Activated CD4-positive, alpha-beta T cell treated with anti-CD3 and anti-CD28 coated beads, Interleukin-2, amount 10 ng/mL, durations not matched to agents 7 days and 5 days (primary cell): ENCODE measurements around the gene DNAI1. TPM values are rescaled to one million over a fixed set of nuclear protein-coding genes. Genes with fewer than 3 reads are reported as not detected.

Source experiments
- CTCF ChIA-PET: fragments of 350-600 bp; sonication (Branson Sonifier 250); formaldehyde crosslinking; loops from one replicate; lab custom pipeline; 2021; ENCODE audit warnings: antibody characterized with exemption; lab: Charles Lee
- POLR2A ChIA-PET: fragments of 350-600 bp; sonication (Branson Sonifier 250); formaldehyde crosslinking; loops from one replicate; lab custom pipeline; 2021; ENCODE audit warnings: antibody characterized with exemption; lab: Charles Lee
- DNase-seq: peaks from one replicate; pipeline ENCODE4 v3.0.0-alpha.2; 2020
- H3K27ac Mint-ChIP-seq: one replicate; pipeline ENCODE4 v1.8.0; 2021; ENCODE audit warnings: mild to moderate bottlenecking, moderate library complexity, mixed read lengths
- H3K27me3 Mint-ChIP-seq: one replicate; pipeline ENCODE4 v1.8.0; 2021; ENCODE audit warnings: mixed read lengths
- H3K36me3 Mint-ChIP-seq: one replicate; pipeline ENCODE4 v1.8.0; 2021; ENCODE audit warnings: low read depth, mixed read lengths
- H3K4me1 Mint-ChIP-seq: one replicate; pipeline ENCODE4 v1.8.0; 2021; ENCODE audit warnings: mixed read lengths
- H3K4me3 Mint-ChIP-seq: one replicate; pipeline ENCODE4 v1.8.0; 2021; ENCODE audit warnings: mild to moderate bottlenecking, moderate library complexity, mixed read lengths
- H3K9me3 Mint-ChIP-seq: one replicate; pipeline ENCODE4 v1.8.0; 2021; ENCODE audit warnings: mixed read lengths
- total RNA-seq, 2 experiments: library from RNA; stranded (reverse); gene quantifications; one replicate each; pipeline ENCODE4 v1.2.3, GENCODE V29; 2021

DNAI1 gene
- total RNA-seq, 2 experiments from 2014 or later, result not detected

DNA sequence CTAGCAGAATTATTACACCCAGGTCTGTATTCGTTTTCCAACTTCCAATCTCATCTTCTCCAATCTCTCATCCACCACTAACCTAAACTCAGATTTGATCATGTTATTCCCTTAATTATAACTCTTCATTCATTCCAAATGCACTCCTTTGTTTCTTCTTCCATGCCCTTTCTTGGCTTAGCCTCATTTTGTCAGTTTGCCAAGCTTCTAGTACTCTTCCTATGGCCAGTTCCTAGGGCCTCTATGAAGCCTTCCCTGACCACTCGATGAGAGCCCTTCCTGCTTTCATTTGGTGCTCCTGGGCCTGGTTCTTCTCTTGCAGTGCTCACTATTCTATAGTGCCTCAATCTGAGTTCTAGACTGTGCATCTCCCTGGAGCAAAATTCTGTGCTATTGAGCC lies 6.0 kb upstream of the DNAI1 start:
- no peak overlapping the region for H3K27ac Mint-ChIP-seq
- peaks cover 41% of the 10 kb centered on the region for H3K4me1 Mint-ChIP-seq
- H3K9me3 Mint-ChIP-seq, result no peaks in the 10 kb centered on the region
- ChIA-PET POLR2A (no interaction called here), CTCF (no interaction called here)
- H3K4me3 Mint-ChIP-seq, result no peak overlapping the region
- DNase-seq, result no peak
- H3K27me3 Mint-ChIP-seq, result no peaks in the 10 kb centered on the region
- H3K36me3 Mint-ChIP-seq, result peaks cover 2% of the 10 kb centered on the region

- no peak overlapping the region for H3K27ac Mint-ChIP-seq
- peaks cover 5% of the 10 kb centered on the region for H3K27me3 Mint-ChIP-seq
- no peak for DNase-seq
- no peaks in the 10 kb centered on the region for H3K9me3 Mint-ChIP-seq
- H3K36me3 Mint-ChIP-seq, result peaks cover 2% of the 10 kb centered on the region
- ChIA-PET POLR2A (no interaction called here), CTCF (interaction anchor here (1.1 to 2.1 kb wide), 5 partner anchors 8 to 196 kb away, joined by 3 to 9 read pairs (median 3); no protein-coding TSS in a partner anchor)
- H3K4me1 Mint-ChIP-seq, result peaks cover 56% of the 10 kb centered on the region
- H3K4me3 Mint-ChIP-seq, result no peak overlapping the region
Measured at GRCh38 chr9:34454571-34455065, 4.0 kb upstream of the DNAI1 start.

DNA sequence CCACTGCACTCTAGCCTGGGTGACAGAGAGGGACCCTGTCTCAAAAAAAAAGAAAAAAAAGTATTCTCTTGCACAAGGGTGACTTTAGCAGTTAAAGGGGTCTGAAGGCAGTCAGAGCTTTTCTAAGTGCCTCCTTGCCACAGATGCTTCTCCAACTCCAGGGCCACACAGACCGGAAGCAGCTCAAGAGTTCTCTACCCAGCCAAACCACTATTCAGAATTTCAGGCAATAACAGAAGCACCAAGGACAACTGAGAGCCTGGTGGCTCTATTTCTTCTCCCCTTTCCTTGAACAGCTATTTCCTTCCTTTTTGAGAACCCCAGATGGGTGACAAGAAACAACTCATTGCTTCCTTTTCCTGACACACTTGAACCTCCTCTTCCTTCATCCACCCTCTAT lies 2.5 kb upstream of the DNAI1 start:
- H3K27ac Mint-ChIP-seq, result no peak overlapping the region
- H3K4me1 Mint-ChIP-seq, result peaks cover 58% of the 10 kb centered on the region
- ChIA-PET POLR2A (interaction anchor here (0.6 kb wide), 1 partner anchor 110 kb away, joined by 4 read pairs; no protein-coding TSS in a partner anchor), CTCF (interaction anchor here (0.8 to 2.1 kb wide), 4 partner anchors 12 to 191 kb away, joined by 3 to 9 read pairs (median 4); partner anchors contain the start of genes GALT and RPP25L)
- no peak for DNase-seq
- H3K4me3 Mint-ChIP-seq, result peak overlapping the region; percentile 89
- H3K27me3 Mint-ChIP-seq, result peaks cover 13% of the 10 kb centered on the region
- no peaks in the 10 kb centered on the region for H3K9me3 Mint-ChIP-seq
- peaks cover 2% of the 10 kb centered on the region for H3K36me3 Mint-ChIP-seq

- peaks cover 13% of the 10 kb centered on the region for H3K27me3 Mint-ChIP-seq
- peaks cover 53% of the 10 kb centered on the region for H3K4me1 Mint-ChIP-seq
- H3K36me3 Mint-ChIP-seq, result peaks cover 2% of the 10 kb centered on the region
- H3K27ac Mint-ChIP-seq, result no peak overlapping the region
- CTCF ChIA-PET, result interaction anchor here (0.6 to 2.1 kb wide), 4 partner anchors 13 to 190 kb away, joined by 3 to 9 read pairs (median 4); partner anchors contain the start of genes GALT and RPP25L
- DNase-seq, result no peak
- H3K4me3 Mint-ChIP-seq, result peak overlapping the region; percentile 89
- no peaks in the 10 kb centered on the region for H3K9me3 Mint-ChIP-seq
- POLR2A ChIA-PET, result interaction anchor here (0.6 kb wide), 1 partner anchor 111 kb away, joined by 4 read pairs; no protein-coding TSS in a partner anchor
Measured at GRCh38 chr9:34456746-34457145, 1.9 kb upstream of the DNAI1 start.

DNA sequence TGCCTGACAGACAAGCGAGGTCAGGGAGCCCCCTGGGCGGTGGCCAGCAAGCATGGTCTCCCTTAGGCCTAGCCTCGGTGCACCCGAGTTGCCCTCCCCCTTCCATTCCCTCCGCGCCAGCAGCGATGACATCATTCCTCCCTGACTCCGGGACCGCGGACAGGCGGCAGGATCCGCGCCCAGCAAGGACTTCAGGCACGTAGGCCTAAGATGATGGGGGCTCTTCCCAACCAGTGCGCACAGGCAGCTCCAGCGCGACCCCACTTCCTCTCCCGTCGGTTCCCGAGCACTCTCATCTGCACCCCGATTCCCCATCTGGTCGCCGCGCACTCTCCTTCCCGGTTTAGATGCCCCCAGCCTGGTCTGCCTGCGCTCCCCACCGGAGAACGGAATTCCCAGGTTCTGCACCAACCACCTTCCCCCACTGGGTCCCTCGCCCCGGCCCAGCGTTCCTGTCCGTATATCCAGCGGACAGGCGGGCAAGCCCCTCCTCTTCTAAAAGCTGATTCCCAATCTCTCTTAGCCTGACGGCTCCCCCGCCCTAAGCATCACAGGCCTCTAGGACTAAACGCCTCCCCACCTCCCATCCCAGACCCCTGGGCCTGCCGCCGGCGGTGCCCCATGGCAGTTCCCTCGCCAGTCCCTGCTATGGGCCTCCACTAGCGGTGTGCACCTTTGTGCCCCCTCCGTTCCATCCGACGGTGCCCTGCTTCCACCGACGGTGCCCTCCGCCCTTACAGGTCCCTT lies 1.2 kb upstream of the DNAI1 start:
- POLR2A ChIA-PET, result no interaction called here
- Mint-ChIP-seq H3K27ac (peak overlapping the region; percentile 80), H3K27me3 (peaks cover 13% of the 10 kb centered on the region), H3K36me3 (peaks cover 2% of the 10 kb centered on the region), H3K4me3 (peak overlapping the region; percentile 89), H3K4me1 (peaks cover 48% of the 10 kb centered on the region), H3K9me3 (no peaks in the 10 kb centered on the region)
- DNase-seq, result peak; percentile 24
- CTCF ChIA-PET, result interaction anchor here (0.6 to 2.1 kb wide), 2 partner anchors 13 to 28 kb away, joined by 3 to 4 read pairs; no protein-coding TSS in a partner anchor

DNA sequence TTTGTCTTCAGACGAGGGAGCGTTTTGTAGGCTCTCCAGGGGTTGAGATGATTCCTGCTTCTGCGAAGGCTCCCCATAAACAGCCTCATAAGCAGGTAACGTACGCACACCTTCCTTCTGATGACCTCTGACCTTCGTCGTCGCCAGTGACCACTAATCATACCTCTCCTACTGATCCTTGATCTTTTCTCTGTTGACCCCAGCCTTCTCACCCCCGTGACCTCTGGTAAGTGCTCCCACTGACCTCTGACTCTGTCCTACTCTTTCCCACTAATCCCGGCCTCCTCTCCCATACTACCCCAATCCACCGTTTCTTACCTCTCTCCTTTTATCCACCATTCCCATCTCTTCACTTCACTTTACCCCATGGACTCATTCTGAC lies 345 bp downstream of the DNAI1 start:
- CTCF ChIA-PET, result interaction anchor here (0.7 to 2.1 kb wide), 2 partner anchors 14 to 175 kb away, joined by 3 to 4 read pairs; no protein-coding TSS in a partner anchor
- H3K27ac Mint-ChIP-seq, result peak overlapping the region; percentile 83
- H3K36me3 Mint-ChIP-seq, result peaks cover 2% of the 10 kb centered on the region
- POLR2A ChIA-PET, result no interaction called here
- peaks cover 46% of the 10 kb centered on the region for H3K4me1 Mint-ChIP-seq
- H3K4me3 Mint-ChIP-seq, result peak overlapping the region; percentile 89
- peaks cover 13% of the 10 kb centered on the region for H3K27me3 Mint-ChIP-seq
- DNase-seq, result no peak
- H3K9me3 Mint-ChIP-seq, result no peaks in the 10 kb centered on the region

DNA sequence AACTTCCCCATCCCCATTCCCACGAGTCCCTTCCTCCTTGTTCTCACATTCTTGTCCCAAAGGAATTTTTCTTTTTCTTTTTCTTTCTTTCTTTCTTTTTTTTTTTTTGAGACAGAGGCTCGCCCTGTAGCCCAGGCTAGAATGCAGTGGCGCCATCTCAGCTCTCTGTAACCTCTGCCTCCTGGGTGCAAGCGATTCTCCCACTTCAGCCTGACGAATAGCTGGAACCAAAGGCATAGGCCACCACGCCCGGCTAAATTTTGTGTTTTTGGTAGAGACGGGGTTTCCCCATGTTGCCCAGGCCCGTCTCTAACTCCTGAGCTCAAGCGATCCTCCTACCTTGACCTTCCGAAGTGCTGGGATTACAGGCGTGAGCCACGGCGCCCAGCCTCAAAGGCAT lies 751 bp downstream of the DNAI1 start:
- Mint-ChIP-seq H3K27me3 (peaks cover 13% of the 10 kb centered on the region), H3K4me3 (no peak overlapping the region), H3K36me3 (peaks cover 2% of the 10 kb centered on the region), H3K27ac (no peak overlapping the region), H3K4me1 (peaks cover 46% of the 10 kb centered on the region), H3K9me3 (no peaks in the 10 kb centered on the region)
- CTCF ChIA-PET, result interaction anchor here (0.7 to 2.1 kb wide), 2 partner anchors 15 to 175 kb away, joined by 3 to 4 read pairs; no protein-coding TSS in a partner anchor
- no peak for DNase-seq
- POLR2A ChIA-PET, result no interaction called here

DNA sequence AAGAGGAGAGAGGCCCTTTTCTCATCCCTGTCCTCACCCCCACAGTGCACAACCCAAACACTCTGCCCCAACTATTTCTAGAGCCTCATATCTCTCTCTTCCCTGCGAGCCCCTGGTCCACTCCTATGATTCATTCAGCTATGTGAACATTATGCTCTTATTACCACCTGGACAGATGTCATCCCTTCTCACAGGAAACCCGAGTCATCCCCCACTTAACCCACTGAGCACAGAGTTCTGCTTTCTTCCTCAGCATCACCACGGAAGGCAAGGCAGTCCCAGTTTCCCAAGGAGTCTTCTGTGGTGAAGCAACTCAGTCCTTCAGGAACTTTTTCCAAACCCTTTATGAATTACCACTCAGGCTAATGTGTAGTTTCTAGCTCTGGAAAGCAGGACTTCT lies 1.3 kb downstream of the DNAI1 start:
- CTCF ChIA-PET, result interaction anchor here (0.6 kb wide), 1 partner anchor 1008 kb away, joined by 3 read pairs; no protein-coding TSS in a partner anchor
- Mint-ChIP-seq H3K4me1 (peaks cover 40% of the 10 kb centered on the region), H3K27ac (no peak overlapping the region), H3K36me3 (peaks cover 2% of the 10 kb centered on the region), H3K9me3 (no peaks in the 10 kb centered on the region), H3K4me3 (no peak overlapping the region), H3K27me3 (peaks cover 13% of the 10 kb centered on the region)
- POLR2A ChIA-PET, result no interaction called here
- DNase-seq, result no peak

DNA sequence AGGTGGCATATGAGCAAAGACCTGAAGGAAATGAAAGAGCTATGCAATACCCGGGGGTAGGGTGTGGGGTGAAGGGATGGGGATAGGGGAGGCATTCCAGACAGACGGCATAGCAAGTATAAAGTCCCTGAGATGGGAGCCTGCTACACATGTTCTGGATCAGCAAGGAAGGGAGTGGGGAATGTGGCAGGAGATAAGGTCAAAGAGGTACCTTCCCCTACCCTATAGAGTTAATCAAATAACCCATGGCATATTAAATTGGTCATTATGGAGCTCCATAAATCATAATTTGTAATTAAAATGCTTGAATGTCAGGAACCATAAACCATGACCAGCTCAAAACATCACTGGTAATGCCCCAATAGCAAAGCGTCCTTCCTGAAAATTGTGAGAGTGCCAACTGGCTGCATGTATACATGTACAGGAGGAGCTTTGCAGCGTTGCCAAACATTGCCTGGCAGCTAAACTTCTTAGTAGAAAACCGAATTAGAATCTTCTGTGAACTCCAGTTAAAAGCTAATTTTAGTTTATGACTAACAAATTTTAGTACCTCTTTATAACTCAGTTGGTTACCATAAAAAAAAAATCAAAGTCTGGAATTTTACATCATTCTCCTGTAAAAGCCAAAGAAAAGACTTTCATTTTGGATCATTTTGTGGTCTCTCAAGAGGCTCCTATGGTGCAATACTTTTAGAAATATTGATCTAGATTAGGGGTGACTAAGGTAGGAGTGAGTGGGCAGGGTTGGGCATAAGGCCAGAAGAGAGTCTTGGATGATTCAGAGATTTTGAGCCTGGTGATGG lies 4.7 kb downstream of the DNAI1 start:
- POLR2A ChIA-PET, result no interaction called here
- H3K4me3 Mint-ChIP-seq, result no peak overlapping the region
- no peak for DNase-seq

DNA sequence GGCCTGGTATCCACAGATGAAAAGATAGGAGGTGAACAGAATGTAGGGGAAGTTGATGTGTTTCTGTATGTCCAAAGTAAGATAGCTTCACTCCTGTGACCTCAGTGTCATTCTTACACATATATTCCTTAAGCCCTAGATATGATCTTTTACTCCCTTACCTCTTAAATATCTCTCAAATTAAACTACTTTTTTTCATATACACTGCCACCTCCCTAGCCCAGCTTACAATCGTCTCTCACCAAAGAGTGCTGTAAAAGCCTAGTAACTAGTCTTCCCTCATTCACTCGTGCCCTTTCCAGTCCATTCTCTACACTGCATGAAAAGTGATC lies 5.3 kb downstream of the DNAI1 start:
- Mint-ChIP-seq H3K9me3 (no peaks in the 10 kb centered on the region), H3K27ac (no peak overlapping the region), H3K4me1 (peaks cover 10% of the 10 kb centered on the region), H3K4me3 (no peak overlapping the region), H3K27me3 (peaks cover 22% of the 10 kb centered on the region), H3K36me3 (no peaks in the 10 kb centered on the region)
- DNase-seq, result no peak
- CTCF ChIA-PET, result interaction anchor here (0.6 to 1.4 kb wide), 4 partner anchors 16 to 163 kb away, joined by 3 to 4 read pairs (median 4); no protein-coding TSS in a partner anchor
- POLR2A ChIA-PET, result no interaction called here

More for the DNA sequence above, 4.7 kb downstream of the DNAI1 start:
- H3K27ac Mint-ChIP-seq, result no peak overlapping the region
- CTCF ChIA-PET, result interaction anchor here (0.5 to 1.4 kb wide), 7 partner anchors 12 to 1911 kb away, joined by 3 to 4 read pairs (median 3); no protein-coding TSS in a partner anchor
- H3K4me1 Mint-ChIP-seq, result peaks cover 16% of the 10 kb centered on the region
- H3K27me3 Mint-ChIP-seq, result peaks cover 20% of the 10 kb centered on the region
- no peaks in the 10 kb centered on the region for H3K9me3 Mint-ChIP-seq
- no peaks in the 10 kb centered on the region for H3K36me3 Mint-ChIP-seq

- ChIA-PET CTCF (no interaction called here), POLR2A (no interaction called here)
- DNase-seq, result no peak
- Mint-ChIP-seq H3K36me3 (no peaks in the 10 kb centered on the region), H3K4me3 (no peak overlapping the region), H3K9me3 (no peaks in the 10 kb centered on the region), H3K4me1 (peaks cover 5% of the 10 kb centered on the region), H3K27ac (no peak overlapping the region), H3K27me3 (peaks cover 19% of the 10 kb centered on the region)
Measured at GRCh38 chr9:34464571-34464970, 6.0 kb downstream of the DNAI1 start.

DNA sequence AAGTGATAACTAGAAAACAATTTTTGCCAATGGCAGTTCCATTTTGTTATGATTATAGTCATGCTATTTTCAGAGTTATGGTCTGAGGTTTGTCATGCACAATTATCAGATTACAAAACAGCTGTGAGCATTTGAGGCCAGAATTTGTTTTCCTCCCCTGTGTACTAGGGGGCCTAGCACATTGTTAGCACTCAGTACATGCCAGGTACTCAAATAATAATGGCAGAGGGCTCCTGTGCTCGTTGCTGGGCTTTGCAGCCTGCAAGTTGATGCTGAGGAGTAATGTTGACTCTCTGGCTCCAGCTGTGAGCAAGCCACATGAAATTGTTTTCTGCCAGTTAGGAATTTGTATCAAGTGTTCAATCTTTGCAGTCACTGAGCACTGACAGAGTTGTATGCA lies 6.9 kb downstream of the DNAI1 start:
- H3K4me3 Mint-ChIP-seq, result no peak overlapping the region
- no peaks in the 10 kb centered on the region for H3K9me3 Mint-ChIP-seq
- H3K36me3 Mint-ChIP-seq, result no peaks in the 10 kb centered on the region
- H3K4me1 Mint-ChIP-seq, result no peaks in the 10 kb centered on the region
- H3K27me3 Mint-ChIP-seq, result peaks cover 15% of the 10 kb centered on the region
- DNase-seq, result no peak
- ChIA-PET CTCF (no interaction called here), POLR2A (no interaction called here)
- no peak overlapping the region for H3K27ac Mint-ChIP-seq
